ENCODE results near the gene MATN1.

Gene MATN1

DNA sequence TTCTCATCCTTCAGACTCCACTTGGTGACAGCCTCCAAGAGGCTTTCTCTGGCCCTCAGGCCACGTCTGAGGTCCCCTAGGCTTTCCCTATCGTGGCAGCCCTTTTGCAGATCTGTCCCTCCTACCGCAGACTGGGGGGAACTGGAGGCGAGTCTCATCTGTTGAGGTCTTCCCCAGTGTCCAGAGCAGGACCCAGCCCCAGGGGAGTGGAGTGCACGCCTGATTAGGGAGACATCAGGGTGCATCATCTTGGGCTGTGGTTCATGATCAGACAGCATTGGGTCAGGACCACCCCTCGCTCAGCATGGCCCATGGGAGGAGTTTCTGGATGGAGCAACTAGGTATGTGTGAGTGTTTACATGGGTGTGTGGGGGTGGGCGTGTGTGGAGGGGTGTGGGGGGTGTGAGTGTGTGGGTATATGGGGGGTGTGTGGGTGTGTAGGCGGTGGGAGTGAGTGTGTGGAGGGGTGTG is 8.5 kb upstream of the MATN1 start:
- no peak for DNase-seq (ENCODE audit: low read depth)

DNA sequence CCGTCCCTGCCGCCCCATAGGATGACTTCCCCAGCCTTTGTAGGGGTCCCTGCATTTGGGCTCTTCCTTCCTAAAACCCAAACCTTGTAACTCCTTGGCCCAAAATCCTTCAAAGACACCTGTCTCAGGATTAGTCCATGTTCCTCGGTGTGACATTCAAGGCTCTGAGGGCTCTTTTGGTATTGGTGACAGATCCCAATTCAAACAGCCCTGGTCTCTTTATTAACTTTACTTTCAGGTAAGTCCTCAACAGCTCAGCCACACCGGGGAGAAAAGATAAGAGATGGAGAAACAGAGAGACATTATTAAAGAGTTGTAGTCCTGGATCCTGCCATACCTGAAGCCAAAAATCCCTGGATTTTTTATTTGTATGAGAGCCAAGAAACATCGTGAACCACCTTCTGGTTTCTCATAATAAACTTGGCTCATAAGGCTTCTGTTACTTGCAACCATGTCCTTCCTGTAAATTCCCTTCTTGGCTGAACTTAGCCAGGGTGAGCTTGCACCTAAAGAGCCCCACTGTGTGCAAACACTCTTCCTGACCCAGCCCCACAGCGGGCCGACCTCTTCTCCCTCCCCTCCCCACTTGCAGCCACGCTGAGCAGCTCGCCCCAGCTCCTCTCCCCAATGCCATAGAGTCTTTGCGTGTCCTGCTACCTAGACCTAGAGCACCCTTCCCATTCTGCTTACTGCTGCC is 7.9 kb upstream of the MATN1 start:
- DNase-seq (ENCODE audit: low read depth), result no peak

DNA sequence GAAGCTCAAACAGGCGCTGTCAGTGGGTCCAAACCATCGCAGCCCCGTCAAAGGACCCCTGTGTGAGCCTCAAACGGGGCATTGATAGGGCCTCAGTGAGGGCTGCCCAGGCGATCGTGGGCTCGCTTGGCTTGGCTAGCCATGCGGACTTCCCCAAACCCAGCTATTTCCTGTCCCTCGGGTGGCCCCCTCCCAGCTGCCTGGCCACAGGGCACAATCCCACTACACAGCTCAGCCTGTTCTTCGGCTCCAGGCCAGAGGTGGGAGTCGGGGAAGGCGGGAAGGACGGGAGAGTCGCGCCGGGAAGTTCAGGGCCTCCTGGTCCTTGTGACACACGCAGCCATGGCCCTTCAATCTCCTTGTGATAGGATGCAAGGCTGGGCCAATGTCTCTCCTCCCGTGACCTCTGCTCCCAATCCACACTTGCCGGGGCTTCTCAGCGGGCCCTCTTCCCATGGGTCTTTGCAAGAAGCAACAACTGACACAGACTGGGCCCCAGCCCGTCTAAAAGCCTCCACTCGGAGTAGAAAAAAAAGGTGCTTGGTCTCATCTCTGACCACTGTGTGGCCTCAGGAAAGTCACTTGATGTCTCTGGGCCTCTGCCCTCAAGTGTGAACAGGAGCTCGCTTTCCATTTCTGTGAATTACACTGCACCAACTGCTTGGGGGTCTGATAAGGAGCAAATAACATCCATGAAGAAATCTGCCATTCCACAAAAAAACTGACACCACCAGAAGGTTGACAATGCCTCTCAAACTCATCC is 7.1 kb upstream of the MATN1 start:
- DNase-seq (ENCODE audit: low read depth), result no peak

DNA sequence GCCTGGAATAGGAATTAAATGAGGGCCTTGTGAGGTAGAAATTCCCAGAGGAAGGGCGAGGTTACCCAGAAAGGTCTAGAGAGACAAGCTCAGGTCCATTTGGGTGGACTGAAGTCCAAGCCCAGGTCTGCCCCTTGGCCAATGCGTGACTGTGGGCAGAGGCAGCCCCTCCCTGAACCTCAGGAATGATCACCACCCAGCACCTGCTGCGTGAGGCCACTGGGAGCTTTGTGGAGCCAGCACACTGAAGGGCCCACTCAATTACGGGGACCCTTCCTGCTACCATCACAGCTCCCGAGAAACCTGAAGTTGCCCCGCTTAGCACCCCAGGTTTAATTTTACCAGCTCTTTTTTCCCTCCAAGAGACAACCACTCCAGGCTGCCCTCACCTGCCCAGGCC is 6.5 kb upstream of the MATN1 start:
- no peak for DNase-seq (ENCODE audit: low read depth)

DNA sequence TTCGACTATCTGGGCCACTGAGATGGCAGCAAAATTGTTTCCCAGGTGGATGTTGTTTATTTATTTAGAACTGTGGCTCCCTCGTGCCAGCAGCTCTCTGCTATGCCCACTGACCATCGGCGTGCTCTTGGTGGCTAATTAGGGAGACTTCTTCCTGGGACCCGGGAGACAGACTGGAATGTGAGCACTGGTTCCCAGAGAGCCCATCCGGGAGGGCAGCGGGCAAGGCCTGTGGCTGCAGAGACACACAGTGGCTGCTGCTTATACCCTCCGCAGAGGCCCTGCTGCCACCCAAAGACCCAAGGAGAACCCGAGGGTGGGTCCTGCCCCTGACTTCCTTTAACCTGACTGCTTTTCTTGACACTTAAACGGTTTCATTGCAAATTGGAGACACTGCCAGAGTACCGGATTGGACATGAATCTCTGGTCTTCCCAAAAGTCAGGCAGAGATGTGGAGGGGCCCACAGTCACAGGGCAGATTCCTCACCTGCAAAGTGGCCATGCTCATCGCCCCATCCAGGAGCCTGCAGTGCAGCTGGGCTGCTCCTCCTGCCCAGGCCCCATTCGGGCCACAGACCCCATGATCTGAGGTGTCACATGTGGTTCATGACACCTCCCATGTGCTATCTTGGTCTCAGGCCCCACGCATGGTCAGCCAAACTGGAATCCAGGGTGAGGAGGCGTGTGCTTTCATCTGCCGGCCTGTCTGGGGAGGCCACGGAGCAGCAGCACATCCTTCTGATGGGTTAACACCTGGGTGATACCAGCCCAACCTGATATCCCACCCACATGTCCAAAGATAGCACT is 5.7 kb upstream of the MATN1 start:
- no peak for DNase-seq (ENCODE audit: low read depth)

DNA sequence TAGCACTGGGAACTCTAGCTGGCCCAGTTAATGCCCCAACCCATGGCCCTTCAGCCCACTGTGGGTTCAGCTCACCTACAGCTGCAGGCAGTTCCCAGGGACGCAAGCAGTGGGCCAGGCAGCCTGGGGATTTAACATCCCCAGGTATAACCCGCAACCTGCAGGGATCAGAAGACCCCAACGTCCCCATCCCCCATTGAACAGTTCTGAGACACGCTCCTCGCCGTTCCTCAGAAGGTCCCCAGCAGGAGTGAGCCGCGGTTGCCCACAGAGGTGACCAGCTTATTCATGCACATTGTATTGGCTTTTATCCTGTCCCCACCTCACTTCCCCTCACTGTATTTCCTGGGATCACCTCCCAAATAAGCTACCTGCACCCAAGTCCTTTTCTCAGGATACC is 5.0 kb upstream of the MATN1 start:
- DNase-seq (ENCODE audit: low read depth), result no peak

DNA sequence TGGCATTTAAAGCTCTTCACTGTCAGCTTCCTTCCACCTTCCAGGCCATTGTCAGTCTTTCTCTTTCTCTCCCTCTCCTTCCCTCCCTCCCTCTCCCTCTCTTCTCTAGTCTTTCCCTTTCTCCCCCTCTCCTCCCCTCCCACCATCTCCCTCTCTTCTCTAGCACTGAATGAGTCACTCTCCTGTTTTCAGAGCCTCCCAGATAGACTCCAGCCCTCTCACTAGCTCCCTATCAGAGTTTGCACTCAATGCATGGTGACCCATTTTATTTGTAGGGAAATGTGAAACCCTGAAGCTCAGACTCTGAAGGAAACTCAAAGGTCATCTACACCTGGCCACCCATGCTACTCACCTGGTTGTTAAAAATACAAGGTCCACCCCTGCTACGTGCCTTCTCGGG is 4.4 kb upstream of the MATN1 start:
- DNase-seq (ENCODE audit: low read depth), result no peak

DNA sequence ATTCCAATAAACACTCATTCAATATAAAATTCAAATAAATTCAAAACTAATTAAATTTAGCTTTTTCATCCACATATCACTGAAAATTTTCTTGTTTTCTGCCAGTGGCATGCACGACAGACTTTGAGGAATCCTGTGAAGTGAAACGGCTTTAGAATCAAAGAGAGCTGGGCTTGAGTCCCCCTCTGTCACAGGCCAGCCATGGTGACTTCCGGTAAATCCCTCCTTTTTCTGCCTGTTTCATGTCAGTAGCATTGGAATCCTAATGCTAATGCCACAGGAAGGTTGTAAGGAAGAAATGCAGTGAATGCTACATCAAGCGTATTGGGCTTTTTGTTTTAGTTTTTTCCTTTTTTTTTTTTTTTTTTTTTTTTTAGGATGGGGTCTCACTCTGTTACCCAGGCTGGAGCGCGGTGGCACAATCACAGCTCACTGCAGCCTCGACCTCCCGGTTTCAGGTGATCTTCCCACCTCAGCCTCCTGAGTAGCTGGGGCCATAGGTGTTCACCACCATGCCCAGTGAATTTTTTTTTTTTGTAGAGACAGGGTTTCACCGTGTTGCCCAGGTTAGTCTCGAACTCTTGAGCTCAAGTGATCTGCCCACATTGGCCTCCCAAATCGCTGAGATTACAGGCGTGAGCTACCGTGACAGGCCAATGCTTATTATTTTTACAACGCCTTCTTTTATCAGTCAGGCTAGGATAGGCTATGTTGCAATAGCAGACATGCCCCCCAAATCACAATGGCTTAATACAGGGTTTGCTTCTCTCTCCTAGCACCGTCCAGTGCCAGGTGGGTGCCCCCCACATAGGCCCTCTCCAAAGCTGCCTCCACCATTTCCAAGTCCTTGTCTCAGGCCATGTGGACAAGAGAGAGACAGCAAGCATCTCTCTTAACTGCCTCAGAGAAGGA is 3.6 kb upstream of the MATN1 start:
- no peak for DNase-seq (ENCODE audit: low read depth)

DNA sequence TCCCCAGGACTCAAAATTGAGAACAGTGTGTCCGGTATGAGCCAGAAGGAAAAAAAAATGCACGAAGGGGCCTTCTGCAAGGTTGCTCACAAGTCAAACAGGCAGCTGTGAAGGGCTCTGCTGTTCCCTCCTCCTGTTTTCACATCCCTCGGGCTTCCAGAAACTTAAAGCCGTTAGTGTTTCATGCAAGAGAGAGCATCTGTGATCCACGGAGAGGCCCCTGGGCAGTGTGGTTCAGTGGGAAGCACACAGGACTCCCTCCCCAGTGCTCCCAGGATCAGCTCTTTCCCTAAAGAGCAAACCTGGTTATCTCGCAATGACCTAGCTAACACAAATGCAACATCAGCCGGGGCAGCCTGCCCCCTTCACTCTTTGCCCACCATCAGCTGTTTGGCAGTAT is 2.9 kb upstream of the MATN1 start:
- DNase-seq (ENCODE audit: low read depth), result no peak

DNA sequence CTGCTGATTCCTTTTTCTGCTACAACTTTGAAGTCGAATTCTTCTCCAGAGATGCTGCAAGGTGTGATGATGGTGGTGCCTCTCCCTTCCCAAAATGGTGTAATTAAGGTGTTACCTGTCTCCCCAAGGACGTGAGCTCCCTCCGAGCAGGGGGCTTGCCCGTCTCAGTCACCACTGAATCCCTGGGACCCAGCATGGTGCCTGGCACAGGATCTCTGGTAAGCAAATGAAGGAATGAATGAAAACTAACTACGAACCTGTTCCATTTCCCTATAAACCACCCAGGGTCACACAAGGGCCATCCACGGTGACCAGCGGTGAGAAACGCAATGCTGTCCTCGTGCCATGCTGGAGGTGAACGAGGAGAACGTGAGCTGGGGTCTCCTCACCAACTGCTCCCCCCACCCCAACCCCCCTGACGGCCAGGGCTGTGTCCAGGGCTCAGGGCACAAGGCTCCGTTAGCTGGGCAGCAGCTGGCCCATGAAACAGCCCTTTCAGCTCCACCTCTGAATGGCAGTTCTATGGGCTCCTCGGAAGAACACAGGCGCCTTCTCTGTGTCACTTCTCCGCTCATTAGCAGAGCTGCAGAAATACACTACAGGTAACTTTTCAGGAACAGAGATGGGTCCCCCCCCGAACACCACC is 2.2 kb upstream of the MATN1 start:
- DNase-seq (ENCODE audit: low read depth), result no peak

DNA sequence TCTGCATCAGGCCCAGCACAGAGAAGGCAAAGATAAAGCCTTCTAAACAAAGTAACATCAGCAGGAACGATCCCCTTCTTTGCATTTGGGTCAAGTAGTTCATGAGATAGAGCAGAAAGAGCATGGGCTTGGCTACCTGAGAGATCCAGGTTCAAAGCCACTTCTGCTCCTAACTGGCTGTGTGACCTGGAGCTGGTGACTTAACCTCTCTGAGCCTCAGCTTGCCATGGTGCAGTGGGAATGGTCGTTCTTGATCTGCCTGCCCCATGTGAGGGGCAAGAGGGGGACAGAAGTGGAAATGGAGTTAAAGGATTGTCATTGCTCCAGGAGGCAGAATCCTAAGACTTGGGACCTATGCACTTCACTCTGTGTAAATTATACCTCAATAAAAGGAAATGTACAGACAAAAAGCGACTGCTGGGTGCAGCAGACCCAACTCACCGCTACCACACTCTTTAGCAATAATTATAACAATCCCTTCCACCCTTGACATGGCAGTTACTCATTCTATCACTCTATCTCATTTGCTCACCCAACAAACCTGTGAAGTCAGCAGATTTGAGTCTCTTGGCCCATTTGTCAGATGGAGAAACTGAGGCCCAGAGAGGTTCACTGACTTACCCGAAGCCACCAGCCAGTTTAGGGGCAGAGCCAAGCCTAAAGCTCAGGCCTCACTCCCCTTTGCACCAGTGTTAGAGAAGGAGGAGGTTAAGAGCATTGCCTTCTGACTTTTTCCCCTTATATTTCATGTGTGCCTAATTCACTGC is 1.5 kb upstream of the MATN1 start:
- no peak for DNase-seq (ENCODE audit: low read depth)

DNA sequence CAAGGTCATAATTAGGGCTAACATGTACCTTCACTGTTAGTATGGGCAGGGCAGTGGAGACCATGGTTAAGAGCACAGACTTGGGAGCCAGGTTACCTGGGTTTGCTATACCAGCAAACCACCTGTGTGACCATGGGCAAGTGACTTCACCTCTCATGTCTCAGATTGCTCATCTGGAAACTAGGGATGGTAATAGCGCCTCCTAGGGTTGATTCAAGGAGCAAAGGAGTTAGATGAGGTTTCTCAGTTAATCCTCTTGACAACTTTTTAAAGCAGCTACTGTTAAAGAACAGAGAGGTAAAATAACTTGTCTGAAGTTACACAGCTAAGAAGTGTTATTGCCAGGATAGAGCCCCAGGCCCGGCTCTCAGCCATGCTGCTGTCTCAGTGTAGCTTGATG is 790 bp upstream of the MATN1 start:
- DNase-seq (ENCODE audit: low read depth), result no peak

DNA sequence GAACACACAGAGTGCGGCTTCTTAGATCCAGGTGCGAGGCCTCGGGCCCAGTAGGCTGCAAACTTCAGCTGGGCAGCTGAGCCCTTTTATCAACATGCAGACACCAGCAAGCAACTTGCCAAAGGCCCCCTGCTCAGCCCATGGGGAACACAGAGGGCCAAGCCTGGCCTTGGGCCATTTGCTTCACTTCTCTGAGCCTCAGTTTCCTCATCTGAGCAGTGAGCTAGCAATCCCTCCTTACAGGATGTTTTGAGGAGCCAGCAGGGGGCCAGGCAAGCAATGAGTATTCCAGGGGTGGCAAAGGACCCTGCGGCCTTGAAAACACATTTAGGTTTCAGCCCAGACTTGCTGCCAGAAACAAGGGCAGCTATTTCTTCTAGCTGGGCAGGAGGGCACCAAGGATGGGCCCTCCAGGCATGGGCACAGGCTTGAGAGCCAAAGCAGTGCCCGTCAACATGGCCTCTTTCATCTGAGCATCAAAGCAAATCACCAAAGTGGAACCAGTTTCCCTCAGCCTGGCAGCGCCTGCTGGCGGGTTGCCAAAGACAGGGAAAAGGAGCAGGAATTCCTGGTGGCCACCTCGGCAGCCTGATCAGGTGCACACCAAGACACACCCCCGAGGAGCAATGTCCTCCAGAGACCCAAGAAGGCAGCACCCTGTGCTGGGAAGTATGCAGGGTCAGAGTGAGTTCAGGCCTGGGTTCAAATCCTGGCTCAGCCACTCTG is 1.4 kb downstream of the MATN1 start:
- DNase-seq (ENCODE audit: low read depth), result no peak

DNA sequence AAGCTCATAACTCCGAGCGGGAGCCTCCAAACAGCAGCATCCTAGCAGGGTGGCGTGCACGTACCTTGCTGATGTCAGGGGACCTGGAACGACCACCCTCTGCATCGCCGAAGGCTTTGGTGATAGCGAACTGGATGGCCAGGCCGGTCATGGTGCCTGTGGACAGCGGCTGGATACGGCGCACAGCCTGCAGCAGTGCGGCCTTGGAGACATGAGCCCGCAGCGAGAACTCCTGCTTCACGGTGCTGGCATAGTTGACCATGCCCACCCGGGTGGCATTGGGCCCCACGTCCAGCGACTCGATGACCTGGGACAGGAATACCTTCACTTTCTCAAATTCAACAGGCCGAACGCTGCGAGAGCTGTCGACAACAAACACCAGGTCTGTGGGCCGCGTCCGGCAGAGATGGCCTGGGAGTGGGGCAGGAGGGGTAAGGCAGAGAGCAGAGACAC is 2.0 kb downstream of the MATN1 start:
- DNase-seq (ENCODE audit: low read depth), result no peak

DNA sequence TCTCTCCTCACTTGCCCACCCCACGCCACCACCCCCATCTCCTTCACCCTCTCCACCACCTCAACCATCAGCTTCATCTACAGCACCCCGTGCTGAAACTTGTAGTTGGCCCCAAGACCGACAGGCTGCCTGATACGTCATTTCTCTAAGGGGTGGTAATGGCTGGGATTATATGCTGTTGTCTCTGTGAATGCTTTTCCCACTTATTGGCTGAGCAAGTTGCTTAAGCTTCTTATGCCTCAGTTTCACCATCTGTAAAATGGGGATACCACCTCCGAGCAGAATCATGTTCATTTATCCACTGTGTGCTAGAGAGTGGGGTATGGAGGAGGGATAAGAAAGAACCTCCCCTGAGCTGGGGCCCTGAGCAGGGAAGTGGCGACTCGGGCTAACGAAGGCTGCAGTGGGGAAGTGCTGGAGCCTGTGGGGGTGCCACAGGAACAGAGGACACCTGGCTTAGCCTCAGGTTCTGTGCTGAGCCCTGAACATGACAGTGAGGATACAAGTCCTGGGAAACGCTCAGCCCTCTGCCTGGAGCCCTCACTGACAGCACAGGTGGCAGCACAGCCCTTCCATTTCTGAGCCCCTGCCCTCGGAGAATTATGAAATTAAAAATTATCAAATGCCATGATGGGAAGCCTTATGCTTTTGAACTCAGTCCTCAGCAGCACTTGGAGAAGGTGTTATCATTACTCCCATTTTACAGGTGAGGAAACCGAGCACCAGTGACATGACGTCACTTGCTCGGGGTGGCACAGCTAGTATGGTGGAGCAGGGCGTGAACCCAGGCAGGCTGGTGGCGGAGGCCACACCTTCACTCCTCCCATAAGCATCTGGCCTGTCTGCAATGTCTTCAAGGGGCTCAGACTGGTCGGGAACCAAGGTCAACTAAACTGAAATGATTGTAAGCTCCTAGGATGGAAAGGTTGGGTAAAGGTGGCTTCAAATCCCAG is 2.8 kb downstream of the MATN1 start:
- DNase-seq (ENCODE audit: low read depth), result no peak

DNA sequence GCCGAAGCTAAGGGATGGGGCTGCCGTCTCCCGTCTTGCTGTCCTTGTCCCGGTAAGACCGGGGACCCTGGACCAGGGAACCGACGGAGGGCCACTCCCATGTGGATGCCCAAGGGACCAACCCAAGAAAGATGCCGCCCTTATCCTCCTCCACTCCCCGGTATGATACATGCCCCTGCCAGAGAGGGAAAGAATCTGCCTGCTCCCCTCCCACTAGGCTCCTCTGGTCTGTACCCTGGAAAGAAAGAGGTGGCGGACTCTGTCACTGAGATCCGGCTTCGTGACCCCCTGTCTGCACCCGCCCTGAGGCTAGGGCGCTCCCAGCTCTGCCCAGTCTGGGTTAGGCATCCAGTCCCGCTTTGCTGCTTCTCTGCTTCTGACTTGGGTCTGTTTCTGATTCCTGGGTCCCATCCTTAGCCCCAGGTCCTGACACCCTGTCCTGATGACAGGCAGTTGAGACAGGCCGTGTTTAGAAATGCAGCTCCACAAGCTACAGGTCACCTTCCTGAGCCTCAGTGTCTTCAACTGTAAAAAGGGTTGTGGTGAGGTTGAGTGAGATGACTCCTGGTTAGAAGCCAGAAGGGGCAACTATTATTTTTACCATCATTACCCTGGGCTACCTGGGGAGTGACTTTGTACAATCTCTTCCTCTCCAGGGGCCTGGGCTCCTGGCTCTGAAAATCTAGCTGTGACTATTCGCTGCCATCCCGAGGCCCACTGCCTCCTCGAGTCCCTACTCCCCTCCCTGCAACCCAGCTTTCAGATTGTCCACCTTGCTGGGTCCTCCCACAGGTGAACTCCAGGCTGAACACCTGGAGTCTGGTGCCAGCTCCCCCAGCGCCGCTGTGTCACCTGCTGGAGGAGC is 3.7 kb downstream of the MATN1 start:
- no peak for DNase-seq (ENCODE audit: low read depth)

DNA sequence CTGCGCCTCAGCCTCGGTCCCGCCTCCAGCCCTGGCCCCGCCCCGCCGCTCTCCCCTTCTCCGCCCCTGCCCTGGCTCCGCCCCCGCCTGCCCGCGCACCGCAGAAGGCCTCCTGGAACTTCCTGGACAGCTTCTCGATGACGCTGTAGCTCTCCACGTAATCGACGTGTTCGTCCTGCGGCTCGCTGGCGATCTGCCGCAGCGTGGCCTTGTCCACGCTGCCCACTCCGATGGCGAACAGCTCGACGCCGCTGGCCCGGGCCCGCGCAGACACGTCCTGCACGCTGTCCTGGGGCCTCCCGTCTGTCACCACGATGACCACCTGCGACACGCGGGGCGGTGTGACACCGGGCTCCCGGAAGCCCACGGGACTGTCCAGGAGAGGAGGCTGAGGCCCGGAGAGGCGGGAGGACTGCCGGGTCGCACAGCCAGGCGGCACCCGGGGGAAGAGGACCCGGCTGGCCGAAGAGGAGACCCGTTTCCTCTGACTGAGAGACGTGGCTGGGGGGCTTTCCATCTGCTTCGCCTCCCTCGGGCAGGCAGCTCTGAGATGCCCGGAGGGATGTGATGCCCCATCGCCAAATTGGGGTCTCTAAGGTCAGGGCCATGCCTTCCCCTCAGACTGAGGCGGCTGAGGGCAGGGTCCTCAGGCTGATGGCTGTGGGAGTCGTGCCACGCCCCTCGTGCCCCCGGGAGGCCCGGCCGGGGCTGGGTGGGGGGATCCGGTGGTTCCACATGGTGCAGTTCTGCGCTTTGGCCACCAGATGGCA is 4.6 kb downstream of the MATN1 start:
- peak; percentile 80 for DNase-seq (ENCODE audit: low read depth)
